Activated T-cell treated with anti-CD3 and anti-CD28 coated beads for 1 hour (primary cell): ENCODE data around the gene ABCB10.

Experiments used
- DNase-seq: peaks from one replicate; pipeline ENCODE4 v3.0.0-alpha.2; 2020; ENCODE audit warnings: low read depth

The ABCB10 gene

GRCh38 chr1:229471175-229471574 is 87.3 kb downstream of the ABCB10 start:
- no peak for DNase-seq

- DNase-seq: no peak
These were observed 88.0 kb downstream of the ABCB10 start for GRCh38 chr1:229470406-229471043.

- no peak for DNase-seq
These were observed 91.6 kb downstream of the ABCB10 start for GRCh38 chr1:229466887-229467286.
